Activated CD8-positive, alpha-beta T cell treated with anti-CD3 and anti-CD28 coated beads, Interleukin-2, amount 10 ng/mL, durations not matched to agents 7 days and 5 days (primary cell): ENCODE results near the gene SELENON. TPM values are rescaled to one million over a fixed set of nuclear protein-coding genes. Genes with fewer than 3 reads are reported as not detected.

Experiments used
- ATAC-seq: fragments of 150-1000 bp; cut with Tn5 transposase; one replicate; pipeline ENCODE4 v1.10.0; 2021; ENCODE audit warnings: moderate library complexity
- CTCF ChIA-PET: fragments of 350-600 bp; sonication (Branson Sonifier 250); formaldehyde crosslinking; loops from one replicate; lab custom pipeline; 2021; ENCODE audit warnings: antibody characterized with exemption; lab: Charles Lee
- POLR2A ChIA-PET: fragments of 350-600 bp; sonication (Branson Sonifier 250); formaldehyde crosslinking; loops from one replicate; lab custom pipeline; 2021; ENCODE audit warnings: antibody characterized with exemption; lab: Charles Lee
- DNase-seq: peaks from one replicate; pipeline ENCODE4 v3.0.0-alpha.2; 2020
- H3K27ac Mint-ChIP-seq: one replicate; pipeline ENCODE4 v1.8.0; 2021; ENCODE audit warnings: mild to moderate bottlenecking, mixed read lengths
- H3K27me3 Mint-ChIP-seq: one replicate; pipeline ENCODE4 v1.8.0; 2021; ENCODE audit warnings: low read depth, mixed read lengths
- H3K36me3 Mint-ChIP-seq: one replicate; pipeline ENCODE4 v1.8.0; 2021; ENCODE audit warnings: low read depth, mixed read lengths
- H3K4me1 Mint-ChIP-seq: one replicate; pipeline ENCODE4 v1.8.0; 2021; ENCODE audit warnings: low read depth, mixed read lengths
- H3K4me3 Mint-ChIP-seq: one replicate; pipeline ENCODE4 v1.8.0; 2021; ENCODE audit warnings: mild to moderate bottlenecking, mixed read lengths
- H3K9me3 Mint-ChIP-seq: one replicate; pipeline ENCODE4 v1.8.0; 2022; ENCODE audit warnings: mixed read lengths; ENCODE audit not compliant: insufficient read depth
- total RNA-seq, 2 experiments: library from RNA; stranded (reverse); gene quantifications; one replicate each; pipeline ENCODE4 v1.2.3, GENCODE V29; 2021

Gene SELENON
- total RNA-seq, 2 experiments from 2014 or later: 4.5 to 5.1 TPM

- peaks cover 38% of the 10 kb centered on the region for H3K4me1 Mint-ChIP-seq
- no peak for DNase-seq
- H3K9me3 Mint-ChIP-seq: no peaks in the 10 kb centered on the region
- H3K4me3 Mint-ChIP-seq: no peak overlapping the region
- ATAC-seq: no peak
- ChIA-PET CTCF (no interaction called here), POLR2A (no interaction called here)
- no peak overlapping the region for H3K27ac Mint-ChIP-seq
- H3K27me3 Mint-ChIP-seq: peaks cover 6% of the 10 kb centered on the region
- peaks cover 31% of the 10 kb centered on the region for H3K36me3 Mint-ChIP-seq
Measured at GRCh38 chr1:25772692-25773245, 27.2 kb upstream of the SELENON start.

DNA sequence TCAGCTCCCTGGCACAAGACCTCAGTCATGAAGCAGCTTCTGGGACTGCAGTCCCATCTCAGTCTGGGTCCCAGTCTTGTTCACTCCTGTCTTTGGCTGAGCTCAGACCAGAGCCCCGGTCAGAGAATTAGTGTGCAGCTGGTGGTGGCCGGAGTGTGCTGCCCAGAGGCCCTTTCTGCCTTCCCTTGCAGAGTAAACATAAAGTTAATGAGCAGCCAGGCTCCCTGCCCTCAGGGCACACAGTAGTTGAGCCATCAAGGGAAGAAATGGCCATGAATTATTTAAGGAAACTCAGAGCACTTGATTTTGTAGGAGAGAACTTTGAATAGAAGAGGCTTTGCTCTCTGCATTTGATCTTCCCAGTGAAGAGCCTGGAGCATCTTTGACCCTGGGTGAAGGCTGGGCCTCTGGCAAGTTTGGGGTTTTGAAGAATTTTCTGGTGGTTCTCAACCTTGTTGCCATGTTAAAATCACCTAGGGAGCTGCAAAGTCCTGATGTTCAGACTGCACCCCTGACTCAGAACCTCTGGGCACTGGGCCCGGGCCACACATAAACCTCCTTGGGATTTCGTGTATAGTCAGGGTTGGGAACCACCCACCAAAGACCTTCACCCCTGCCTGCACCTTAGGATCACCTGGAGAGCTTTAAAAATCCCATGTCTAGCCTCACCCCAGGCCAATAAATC is 26.4 kb upstream of the SELENON start:
- ATAC-seq (no peak), DNase-seq (no peak)
- H3K36me3 Mint-ChIP-seq: peaks cover 33% of the 10 kb centered on the region
- no peak overlapping the region for H3K27ac Mint-ChIP-seq
- H3K9me3 Mint-ChIP-seq: no peaks in the 10 kb centered on the region
- H3K4me1 Mint-ChIP-seq: peaks cover 38% of the 10 kb centered on the region
- ChIA-PET POLR2A (interaction anchor here (0.7 to 2.2 kb wide), 2 partner anchors 27 to 97 kb away, joined by 3 to 8 read pairs; no protein-coding TSS in a partner anchor), CTCF (interaction anchor here (2.1 kb wide), 1 partner anchor 164 kb away, joined by 14 read pairs; no protein-coding TSS in a partner anchor)
- H3K4me3 Mint-ChIP-seq: no peak overlapping the region
- peaks cover 6% of the 10 kb centered on the region for H3K27me3 Mint-ChIP-seq

DNA sequence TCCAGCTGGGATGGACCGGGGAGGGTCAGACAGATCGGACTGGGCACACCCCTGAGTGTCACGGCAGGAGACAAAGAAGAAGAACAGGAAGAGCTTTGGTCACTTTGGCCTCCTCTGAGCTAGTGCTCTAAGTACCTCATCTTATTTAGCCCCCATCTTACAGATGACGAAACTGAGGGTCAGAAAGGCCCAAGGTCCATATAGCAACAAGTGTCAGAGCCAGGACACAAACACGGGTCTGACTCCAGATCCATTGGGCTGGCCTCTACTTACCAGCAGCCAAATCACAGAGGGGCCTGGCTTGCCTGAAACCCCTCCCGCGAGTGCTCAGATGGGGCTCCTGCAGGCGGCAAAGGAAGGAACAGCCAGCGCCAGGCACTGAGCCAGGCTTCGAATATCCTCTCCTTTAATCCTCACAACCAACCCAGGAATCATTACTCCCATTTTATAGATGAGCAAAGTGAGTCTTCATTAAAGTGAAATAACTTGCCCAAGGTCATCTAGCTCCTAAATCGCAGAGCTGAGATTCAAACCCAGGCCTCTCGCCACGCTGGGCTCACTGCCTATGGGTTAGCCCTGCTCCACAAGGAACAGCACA is 25.7 kb upstream of the SELENON start:
- CTCF ChIA-PET: interaction anchor here (0.7 to 2.1 kb wide), 6 partner anchors 19 to 208 kb away, joined by 3 to 14 read pairs (median 4); no protein-coding TSS in a partner anchor
- H3K9me3 Mint-ChIP-seq: no peaks in the 10 kb centered on the region
- H3K27me3 Mint-ChIP-seq: peaks cover 6% of the 10 kb centered on the region
- peak overlapping the region; percentile 17 for H3K4me3 Mint-ChIP-seq
- POLR2A ChIA-PET: interaction anchor here (0.7 to 2.2 kb wide), 3 partner anchors 22 to 158 kb away, joined by 3 to 8 read pairs (median 5); no protein-coding TSS in a partner anchor
- no peak for DNase-seq
- no peak overlapping the region for H3K27ac Mint-ChIP-seq
- H3K4me1 Mint-ChIP-seq: peaks cover 38% of the 10 kb centered on the region
- H3K36me3 Mint-ChIP-seq: peaks cover 33% of the 10 kb centered on the region
- ATAC-seq: no peak

- H3K4me1 Mint-ChIP-seq: peaks cover 38% of the 10 kb centered on the region
Measured at GRCh38 chr1:25774921-25775771, 24.8 kb upstream of the SELENON start.

GRCh38 chr1:25779388-25779787 is 20.6 kb upstream of the SELENON start:
- ChIA-PET CTCF (no interaction called here), POLR2A (no interaction called here)
- DNase-seq (no peak), ATAC-seq (no peak)
- H3K36me3 Mint-ChIP-seq: peaks cover 16% of the 10 kb centered on the region
- no peak overlapping the region for H3K27ac Mint-ChIP-seq
- no peaks in the 10 kb centered on the region for H3K27me3 Mint-ChIP-seq
- peaks cover 19% of the 10 kb centered on the region for H3K4me1 Mint-ChIP-seq
- no peak overlapping the region for H3K4me3 Mint-ChIP-seq
- H3K9me3 Mint-ChIP-seq: no peaks in the 10 kb centered on the region

More at GRCh38 chr1:25774921-25775771, 24.8 kb upstream of the SELENON start:
- no peaks in the 10 kb centered on the region for H3K9me3 Mint-ChIP-seq
- H3K4me3 Mint-ChIP-seq: peak overlapping the region; percentile 53
- ATAC-seq (peak; percentile 95), DNase-seq (peak; percentile 89)
- H3K27ac Mint-ChIP-seq: peak overlapping the region; percentile 79
- H3K36me3 Mint-ChIP-seq: peaks cover 33% of the 10 kb centered on the region
- ChIA-PET POLR2A (interaction anchor here (0.7 to 2.2 kb wide), 4 partner anchors 21 to 291 kb away, joined by 3 to 8 read pairs (median 4); no protein-coding TSS in a partner anchor), CTCF (interaction anchor here (0.7 to 2.1 kb wide), 6 partner anchors 18 to 209 kb away, joined by 3 to 14 read pairs (median 4); no protein-coding TSS in a partner anchor)
- H3K27me3 Mint-ChIP-seq: peaks cover 6% of the 10 kb centered on the region

DNA sequence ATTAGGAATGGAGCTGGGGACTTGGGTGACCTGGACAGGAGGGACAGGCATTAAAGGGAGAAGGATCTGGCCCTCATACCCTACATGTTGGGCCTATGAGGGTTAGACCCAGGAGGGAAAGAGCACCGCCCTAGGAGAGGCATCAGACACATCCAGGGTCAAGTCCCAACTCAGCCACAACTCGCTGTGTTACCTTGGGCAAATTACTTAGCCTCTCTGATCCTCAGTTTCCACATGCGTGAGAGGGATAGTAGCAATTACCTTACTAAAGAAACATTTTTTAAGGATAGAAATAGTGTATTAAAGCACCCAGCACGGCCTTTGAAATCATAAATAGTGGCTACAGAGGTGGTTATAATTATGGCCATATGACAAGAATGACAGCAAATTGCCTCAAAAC is 20.1 kb upstream of the SELENON start:
- no peaks in the 10 kb centered on the region for H3K27me3 Mint-ChIP-seq
- ATAC-seq (no peak), DNase-seq (no peak)
- ChIA-PET POLR2A (no interaction called here), CTCF (no interaction called here)
- no peaks in the 10 kb centered on the region for H3K9me3 Mint-ChIP-seq
- no peak overlapping the region for H3K27ac Mint-ChIP-seq
- peaks cover 14% of the 10 kb centered on the region for H3K4me1 Mint-ChIP-seq
- peaks cover 20% of the 10 kb centered on the region for H3K36me3 Mint-ChIP-seq
- no peak overlapping the region for H3K4me3 Mint-ChIP-seq

DNA sequence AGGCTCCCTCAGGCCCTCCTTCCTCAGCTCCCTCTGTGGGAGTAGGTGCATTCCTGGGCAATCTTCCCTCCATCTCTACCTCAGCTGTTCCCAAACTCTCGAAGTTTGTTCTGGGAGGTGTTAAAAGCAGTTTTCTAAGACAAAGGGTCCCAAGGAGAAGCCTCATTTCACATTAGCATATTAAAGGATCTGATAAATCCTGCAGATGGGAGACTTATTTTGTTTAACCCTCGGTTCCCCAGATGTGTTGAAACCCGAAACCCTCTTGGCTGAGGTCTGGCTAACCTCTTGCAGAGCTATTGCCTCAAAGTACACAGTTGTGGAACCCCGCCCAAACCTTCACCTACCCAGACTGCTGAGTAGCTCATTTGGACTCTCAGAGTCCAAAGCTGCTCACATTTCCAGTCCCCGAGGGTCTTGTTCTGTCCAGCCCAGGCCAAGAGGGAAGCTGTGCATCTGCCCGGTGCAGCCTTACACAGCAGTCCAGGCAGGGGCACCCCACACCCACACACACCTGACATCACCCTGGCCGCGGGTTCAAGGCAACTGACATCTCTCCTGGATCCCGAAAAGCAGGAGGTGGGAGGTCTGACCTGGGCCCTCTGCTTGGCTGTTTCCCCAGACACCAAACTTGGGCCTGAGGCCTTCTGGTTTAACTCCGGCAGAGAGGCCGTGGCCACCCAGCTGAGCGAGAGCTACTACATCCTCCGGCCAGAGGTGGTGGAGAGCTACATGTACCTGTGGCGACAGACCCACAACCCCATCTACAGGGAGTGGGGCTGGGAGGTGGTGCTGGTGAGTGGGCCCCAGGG is 19.5 kb upstream of the SELENON start:
- Mint-ChIP-seq H3K9me3 (no peaks in the 10 kb centered on the region), H3K36me3 (peaks cover 19% of the 10 kb centered on the region), H3K4me1 (peaks cover 8% of the 10 kb centered on the region), H3K27me3 (no peaks in the 10 kb centered on the region), H3K27ac (no peak overlapping the region), H3K4me3 (no peak overlapping the region)
- DNase-seq: no peak
- CTCF ChIA-PET: no interaction called here
- POLR2A ChIA-PET: interaction anchor here (0.6 kb wide), 1 partner anchor 235 kb away, joined by 3 read pairs; no protein-coding TSS in a partner anchor
- ATAC-seq: no peak

- H3K27me3 Mint-ChIP-seq: no peaks in the 10 kb centered on the region
- peaks cover 18% of the 10 kb centered on the region for H3K36me3 Mint-ChIP-seq
- POLR2A ChIA-PET: interaction anchor here (0.6 kb wide), 1 partner anchor 235 kb away, joined by 3 read pairs; no protein-coding TSS in a partner anchor
- DNase-seq (no peak), ATAC-seq (no peak)
- no peak overlapping the region for H3K4me3 Mint-ChIP-seq
- no peak overlapping the region for H3K27ac Mint-ChIP-seq
- CTCF ChIA-PET: no interaction called here
- no peaks in the 10 kb centered on the region for H3K9me3 Mint-ChIP-seq
- peaks cover 2% of the 10 kb centered on the region for H3K4me1 Mint-ChIP-seq
Measured at GRCh38 chr1:25781130-25781433, 18.9 kb upstream of the SELENON start.

GRCh38 chr1:25782608-25783201 is 17.3 kb upstream of the SELENON start:
- no peak overlapping the region for H3K4me3 Mint-ChIP-seq
- no peaks in the 10 kb centered on the region for H3K27me3 Mint-ChIP-seq
- POLR2A ChIA-PET: no interaction called here
- peaks cover 15% of the 10 kb centered on the region for H3K36me3 Mint-ChIP-seq
- DNase-seq (no peak), ATAC-seq (no peak)
- H3K9me3 Mint-ChIP-seq: no peaks in the 10 kb centered on the region
- H3K4me1 Mint-ChIP-seq: peaks cover 5% of the 10 kb centered on the region
- CTCF ChIA-PET: interaction anchor here (0.9 to 1.0 kb wide), 2 partner anchors 68 to 164 kb away, joined by 3 read pairs; no protein-coding TSS in a partner anchor
- no peak overlapping the region for H3K27ac Mint-ChIP-seq

GRCh38 chr1:25784575-25785051 is 15.4 kb upstream of the SELENON start:
- peaks cover 5% of the 10 kb centered on the region for H3K4me1 Mint-ChIP-seq
- H3K27ac Mint-ChIP-seq: no peak overlapping the region
- ChIA-PET CTCF (no interaction called here), POLR2A (no interaction called here)
- no peaks in the 10 kb centered on the region for H3K27me3 Mint-ChIP-seq
- no peak for DNase-seq
- ATAC-seq: no peak
- H3K4me3 Mint-ChIP-seq: no peak overlapping the region
- no peaks in the 10 kb centered on the region for H3K9me3 Mint-ChIP-seq
- peaks cover 17% of the 10 kb centered on the region for H3K36me3 Mint-ChIP-seq
